ENCODE data around the gene RC3H1. TPM values are rescaled to one million over a fixed set of nuclear protein-coding genes. Genes with fewer than 3 reads are reported as not detected.

RC3H1 gene
- total RNA-seq, 2 experiments from 2014 or later = 37.2 to 41.7 TPM

Other genes with a start within 250 kb of the RC3H1 start
- gene DARS2, start 197.7 kb downstream of the RC3H1 start, total RNA-seq = 10 to 100 TPM; 21.6 to 22.5 TPM
- 10 to 100 TPM; 33.9 to 34.0 TPM for gene CENPL, start 197.5 kb downstream of the RC3H1 start, total RNA-seq
- 100 to 1,000 TPM; 421 to 434 TPM for gene GAS5, start 154.4 kb downstream of the RC3H1 start, total RNA-seq
- gene ZBTB37, start 154.0 kb downstream of the RC3H1 start, total RNA-seq = 10 to 100 TPM; 16.2 to 16.4 TPM
- not detected for gene SERPINC1, start 105.0 kb downstream of the RC3H1 start, total RNA-seq
- 10 to 100 TPM; 64.8 to 69.9 TPM for gene RABGAP1L, start 137.2 kb upstream of the RC3H1 start, total RNA-seq

Data from activated naive CD8-positive, alpha-beta T cell treated with anti-CD3 and anti-CD28 coated beads, Interleukin-2, amount 10 ng/mL, durations not matched to agents 7 days and 5 days (primary cell).